Stimulated activated naive B cell treated with anti-CD40 and anti-IgM and Interleukin-4, amounts not matched to agents 10 μg/mL and 1 μg/mL and 100 μg/mL, for 72 hours (primary cell): ENCODE measurements around the gene OR1E1.
"Not testable (repeated sequence)": the region's sequence is repeated elsewhere in the genome, so short reads cannot be mapped to it uniquely, and the experiment has no call there.

Experiments used
- ATAC-seq, 2 donors: fragments of 150-1000 bp; cut with Tn5 transposase; replicated peaks; 2 replicates each; pipeline ENCODE4 v1.10.0; 2021; ENCODE audit warnings: moderate library complexity in 1 of 2
- DNase-seq: peaks from one replicate; pipeline ENCODE4 v3.0.0; 2021
- H3K27ac Mint-ChIP-seq: one replicate; pipeline ENCODE4 v1.8.0; 2022; ENCODE audit warnings: mild to moderate bottlenecking, mixed read lengths
- H3K27me3 Mint-ChIP-seq, 2 donors: one replicate each; pipeline ENCODE4 v1.8.0; 2022; ENCODE audit warnings: mixed read lengths in 2 of 2
- H3K36me3 Mint-ChIP-seq, 2 donors: one replicate each; pipeline ENCODE4 v1.8.0; 2022; ENCODE audit warnings: mixed read lengths in 2 of 2, mild to moderate bottlenecking in 1 of 2
- H3K4me1 Mint-ChIP-seq, 2 donors: one replicate each; pipeline ENCODE4 v1.8.0; 2022; ENCODE audit warnings: mixed read lengths in 2 of 2, mild to moderate bottlenecking in 1 of 2
- H3K4me3 Mint-ChIP-seq, 2 donors: one replicate each; pipeline ENCODE4 v1.8.0; 2022; ENCODE audit warnings: mild to moderate bottlenecking in 2 of 2, mixed read lengths in 2 of 2, moderate library complexity in 1 of 2
- H3K9me3 Mint-ChIP-seq, 2 donors: one replicate each; pipeline ENCODE4 v1.8.0; 2022; ENCODE audit warnings: mixed read lengths in 2 of 2, mild to moderate bottlenecking in 1 of 2

OR1E1 gene, protein sequence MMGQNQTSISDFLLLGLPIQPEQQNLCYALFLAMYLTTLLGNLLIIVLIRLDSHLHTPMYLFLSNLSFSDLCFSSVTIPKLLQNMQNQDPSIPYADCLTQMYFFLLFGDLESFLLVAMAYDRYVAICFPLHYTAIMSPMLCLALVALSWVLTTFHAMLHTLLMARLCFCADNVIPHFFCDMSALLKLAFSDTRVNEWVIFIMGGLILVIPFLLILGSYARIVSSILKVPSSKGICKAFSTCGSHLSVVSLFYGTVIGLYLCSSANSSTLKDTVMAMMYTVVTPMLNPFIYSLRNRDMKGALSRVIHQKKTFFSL

DNA sequence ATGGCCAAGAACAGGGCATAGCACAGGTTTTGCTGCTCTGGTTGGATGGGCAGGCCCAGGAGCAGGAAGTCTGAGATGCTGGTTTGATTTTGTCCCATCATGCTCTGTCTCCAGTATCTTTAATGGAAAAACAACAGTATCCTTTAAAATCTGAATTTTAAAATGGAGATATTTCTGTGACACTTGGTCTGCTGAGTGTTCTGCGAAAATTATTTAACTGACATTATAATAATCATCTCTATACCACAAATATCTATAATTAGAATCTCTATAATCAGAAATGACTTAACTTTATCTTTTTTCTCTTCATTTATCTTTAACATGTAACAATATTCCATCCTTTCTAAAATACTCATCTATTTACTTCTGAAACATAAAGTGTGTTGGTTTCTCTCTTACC, at the start of gene OR1E1:
Gene OR1E1, minus strand, starts transcription at position 101 of the 400 bp plus-strand sequence. Its CDS starts 0 bp downstream, at position 101.
- ATAC-seq (no peak), DNase-seq (no peak)
- H3K27me3 Mint-ChIP-seq = peaks cover 18 to 22% of the 10 kb centered on the region in 2 donors
- no peak within 1 kb of the TSS for H3K27ac Mint-ChIP-seq
- H3K9me3 Mint-ChIP-seq = no peaks in the 10 kb centered on the region
- H3K4me3 Mint-ChIP-seq = no peak within 1 kb of the TSS
- no peaks in the 10 kb centered on the region for H3K36me3 Mint-ChIP-seq
- no peaks in the 10 kb centered on the region for H3K4me1 Mint-ChIP-seq

DNA sequence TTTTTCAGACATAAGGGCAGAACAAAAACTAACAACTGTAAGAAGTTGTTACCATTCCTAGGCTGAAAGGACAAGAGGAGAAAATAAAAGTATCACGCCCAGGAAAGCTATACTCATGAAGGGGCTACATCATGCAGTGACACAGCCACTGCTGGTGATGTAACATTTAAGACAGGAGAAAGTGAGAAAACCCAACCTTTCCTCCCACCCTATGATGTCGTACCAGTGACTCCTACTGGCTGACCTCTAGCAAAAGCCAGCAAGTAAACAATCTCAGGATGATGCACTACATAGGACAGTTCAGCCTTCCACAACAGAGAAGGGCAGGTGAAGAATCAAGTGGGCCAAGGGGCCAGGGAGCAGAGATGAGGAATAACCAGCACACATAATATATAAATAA, 49.4 kb upstream of the OR1E1 start:
- H3K27ac Mint-ChIP-seq = no peak overlapping the region
- ATAC-seq = peak; percentile 34 to 48
- peaks cover 2 to 8% of the 10 kb centered on the region in 2 donors for H3K27me3 Mint-ChIP-seq
- H3K4me3 Mint-ChIP-seq = no peak overlapping the region
- H3K4me1 Mint-ChIP-seq = peaks cover 0 to 1% of the 10 kb centered on the region in 2 donors
- no peaks in the 10 kb centered on the region for H3K36me3 Mint-ChIP-seq
- H3K9me3 Mint-ChIP-seq = no peaks in the 10 kb centered on the region
- no peak for DNase-seq

DNA sequence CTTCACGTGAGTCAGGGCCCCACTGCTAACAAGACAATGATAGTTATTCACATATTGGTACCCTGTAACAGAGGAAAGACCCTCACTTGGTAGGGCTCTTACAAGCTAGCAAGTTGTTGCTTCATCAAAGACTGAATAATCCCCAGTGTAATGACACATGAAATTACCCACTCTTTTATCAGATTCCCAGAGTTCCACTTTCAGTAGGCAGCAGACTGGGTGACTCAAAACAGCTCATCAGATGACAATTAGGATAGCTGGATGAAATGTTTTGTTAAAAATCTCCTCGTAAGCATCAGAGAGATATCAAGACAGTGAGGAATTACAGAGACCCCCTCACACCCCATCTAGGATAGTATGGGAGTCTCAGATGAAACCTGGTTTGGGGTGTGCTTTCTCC, 42.2 kb upstream of the OR1E1 start:
- H3K27ac Mint-ChIP-seq = no peak overlapping the region
- H3K9me3 Mint-ChIP-seq = no peaks in the 10 kb centered on the region
- ATAC-seq (no peak), DNase-seq (no peak)
- H3K36me3 Mint-ChIP-seq = no peaks in the 10 kb centered on the region
- peaks cover 10 to 13% of the 10 kb centered on the region in 2 donors for H3K27me3 Mint-ChIP-seq
- no peak overlapping the region for H3K4me3 Mint-ChIP-seq
- H3K4me1 Mint-ChIP-seq = no peaks in the 10 kb centered on the region

DNA sequence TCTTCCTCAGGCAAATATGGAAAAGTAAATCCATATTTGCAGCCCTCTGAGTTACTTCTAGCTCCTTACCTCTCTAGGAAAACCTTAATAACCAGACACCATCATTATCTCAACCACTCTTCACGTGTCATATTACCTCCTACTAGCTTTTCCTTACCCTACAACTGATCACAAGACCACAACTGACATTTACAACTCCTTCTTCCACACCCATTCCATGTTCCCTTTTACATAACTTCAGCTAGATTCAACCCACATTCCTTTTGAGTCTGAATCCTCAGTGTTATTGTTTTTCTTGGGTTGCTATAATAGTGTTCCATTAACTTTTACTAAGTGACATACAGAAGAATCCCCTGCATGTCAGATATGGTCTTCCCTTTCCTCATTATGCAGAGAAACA, 40.2 kb upstream of the OR1E1 start:
- Mint-ChIP-seq H3K9me3 (peaks cover 0 to 1% of the 10 kb centered on the region in 2 donors), H3K4me1 (no peaks in the 10 kb centered on the region), H3K36me3 (no peaks in the 10 kb centered on the region), H3K27me3 (peaks cover 15 to 19% of the 10 kb centered on the region in 2 donors), H3K27ac (no peak overlapping the region), H3K4me3 (no peak overlapping the region)
- no peak for ATAC-seq
- DNase-seq = no peak

DNA sequence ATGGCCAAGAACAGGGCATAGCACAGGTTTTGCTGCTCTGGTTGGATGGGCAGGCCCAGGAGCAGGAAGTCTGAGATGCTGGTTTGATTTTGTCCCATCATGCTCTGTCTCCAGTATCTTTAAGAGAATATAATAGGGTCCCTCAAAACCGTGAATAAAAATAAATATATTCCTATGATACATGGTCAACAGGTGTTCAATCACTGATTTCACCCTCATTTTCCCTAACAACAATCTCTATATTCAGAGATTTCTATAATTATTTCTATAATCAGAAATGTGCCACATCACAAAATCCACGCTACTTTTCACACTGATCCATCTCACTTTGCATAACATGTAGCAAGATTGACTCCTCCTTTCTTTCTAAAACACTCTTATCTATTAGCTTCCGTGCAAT, 35.5 kb upstream of the OR1E1 start, which contains the start of gene OR1E2:
Gene OR1E2, minus strand, starts transcription at position 101 of the 400 bp plus-strand sequence. Its CDS starts 0 bp downstream, at position 101.
- ATAC-seq (no peak), DNase-seq (no peak)
- Mint-ChIP-seq H3K4me3 (no peak within 1 kb of the TSS), H3K9me3 (peaks cover 4 to 10% of the 10 kb centered on the region in 2 donors), H3K36me3 (no peaks in the 10 kb centered on the region), H3K27me3 (peaks cover 14 to 43% of the 10 kb centered on the region in 2 donors), H3K4me1 (peaks cover 0 to 4% of the 10 kb centered on the region in 2 donors), H3K27ac (no peak within 1 kb of the TSS)

DNA sequence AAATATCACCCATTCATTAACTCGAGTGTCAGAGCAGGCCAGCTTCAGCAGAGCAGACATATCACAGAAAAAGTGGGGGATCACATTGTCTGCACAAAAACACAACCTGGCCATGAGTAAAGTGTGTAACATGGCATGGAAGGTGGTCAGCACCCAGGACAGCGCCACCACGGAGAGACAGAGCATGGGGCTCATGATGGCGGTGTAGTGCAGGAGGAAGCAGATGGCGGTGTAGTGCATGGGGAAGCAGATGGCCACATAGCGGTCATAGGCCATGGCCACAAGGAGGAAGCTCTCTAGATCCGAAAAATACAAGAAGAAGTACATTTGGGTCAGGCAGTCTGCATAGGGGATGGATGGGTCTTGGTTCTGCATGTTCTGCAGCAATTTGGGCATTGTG, 35.0 kb upstream of the OR1E1 start:
- not testable (repeated sequence) for H3K27ac Mint-ChIP-seq, H3K4me1 Mint-ChIP-seq, H3K36me3 Mint-ChIP-seq, DNase-seq, H3K4me3 Mint-ChIP-seq
- Mint-ChIP-seq H3K27me3 (peaks cover 14 to 44% of the 10 kb centered on the region in 2 donors), H3K9me3 (peaks cover 4 to 10% of the 10 kb centered on the region in 2 donors)
- ATAC-seq = peak; percentile 61 to 71

DNA sequence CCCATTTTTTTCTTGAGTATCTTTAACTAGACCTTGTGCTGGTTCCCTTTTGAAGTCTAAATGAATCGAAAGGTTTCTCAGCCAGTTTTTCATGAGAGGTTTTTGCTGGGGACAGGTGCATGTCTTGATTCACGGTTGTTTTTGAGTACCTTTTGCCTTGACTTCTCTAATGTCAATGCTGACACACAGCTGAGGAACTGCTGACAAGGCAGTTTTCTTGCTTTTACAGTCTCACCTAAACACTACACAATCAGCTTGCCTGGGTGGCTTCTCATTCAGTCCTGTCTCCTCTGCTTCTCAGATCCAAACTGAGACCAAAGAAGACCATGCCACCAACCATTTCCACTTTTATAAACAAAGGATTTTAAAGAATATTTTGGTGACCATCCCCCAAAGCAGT, 20.0 kb upstream of the OR1E1 start:
- peaks cover 25 to 30% of the 10 kb centered on the region in 2 donors for H3K27me3 Mint-ChIP-seq
- peaks cover 2 to 4% of the 10 kb centered on the region in 2 donors for H3K9me3 Mint-ChIP-seq
- no peaks in the 10 kb centered on the region for H3K4me1 Mint-ChIP-seq
- H3K36me3 Mint-ChIP-seq = no peaks in the 10 kb centered on the region
- H3K4me3 Mint-ChIP-seq = no peak overlapping the region
- DNase-seq = no peak
- no peak overlapping the region for H3K27ac Mint-ChIP-seq
- no peak for ATAC-seq

DNA sequence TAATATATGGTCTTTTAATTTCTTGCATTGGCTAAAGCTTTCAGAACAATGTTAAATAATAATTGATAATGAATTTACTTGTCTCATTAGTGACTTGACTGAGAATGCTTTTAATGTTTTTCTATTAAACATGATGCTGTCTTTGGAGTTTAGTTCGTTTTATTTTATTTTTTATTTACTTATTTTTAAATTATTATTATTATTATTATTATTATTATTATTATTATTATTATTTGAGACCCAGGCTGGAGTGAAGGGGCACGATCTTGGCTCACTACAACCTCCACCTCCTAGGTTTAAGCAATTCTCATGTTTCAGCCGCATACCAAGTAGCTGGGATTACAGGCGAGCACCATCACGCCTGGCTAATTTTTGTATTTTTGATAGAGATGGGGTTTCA, 17.4 kb upstream of the OR1E1 start:
- Mint-ChIP-seq H3K27ac (no peak overlapping the region), H3K4me1 (peaks cover 2 to 5% of the 10 kb centered on the region in 2 donors), H3K9me3 (peaks cover 2 to 4% of the 10 kb centered on the region in 2 donors), H3K27me3 (peaks cover 32 to 41% of the 10 kb centered on the region in 2 donors), H3K4me3 (no peak overlapping the region), H3K36me3 (no peaks in the 10 kb centered on the region)
- no peak for DNase-seq
- no peak for ATAC-seq

DNA sequence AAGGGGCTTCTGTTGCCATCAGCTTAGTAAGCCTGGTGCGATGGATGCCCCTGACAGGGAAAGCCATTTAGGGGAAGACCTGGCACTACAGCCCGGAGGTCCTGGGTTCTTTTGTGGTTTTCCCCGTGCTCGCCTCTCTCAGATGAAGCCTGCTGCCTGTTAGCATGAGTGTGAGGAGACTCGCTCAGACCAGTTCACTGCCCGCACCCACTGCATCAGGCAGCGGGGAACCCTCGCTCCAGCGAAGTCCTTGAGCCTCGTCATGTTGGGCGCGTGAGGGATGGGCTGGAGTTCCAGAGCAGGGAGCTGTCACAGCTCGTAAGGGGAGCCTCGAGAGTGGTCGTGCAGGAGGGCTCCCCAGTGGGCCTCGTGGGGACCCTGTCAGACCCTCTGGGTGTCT, 14.0 kb upstream of the OR1E1 start:
- H3K36me3 Mint-ChIP-seq, DNase-seq, H3K27ac Mint-ChIP-seq, ATAC-seq, H3K4me3 Mint-ChIP-seq, H3K4me1 Mint-ChIP-seq, H3K9me3 Mint-ChIP-seq: not testable (repeated sequence)
- peaks cover 44 to 56% of the 10 kb centered on the region in 2 donors for H3K27me3 Mint-ChIP-seq

DNA sequence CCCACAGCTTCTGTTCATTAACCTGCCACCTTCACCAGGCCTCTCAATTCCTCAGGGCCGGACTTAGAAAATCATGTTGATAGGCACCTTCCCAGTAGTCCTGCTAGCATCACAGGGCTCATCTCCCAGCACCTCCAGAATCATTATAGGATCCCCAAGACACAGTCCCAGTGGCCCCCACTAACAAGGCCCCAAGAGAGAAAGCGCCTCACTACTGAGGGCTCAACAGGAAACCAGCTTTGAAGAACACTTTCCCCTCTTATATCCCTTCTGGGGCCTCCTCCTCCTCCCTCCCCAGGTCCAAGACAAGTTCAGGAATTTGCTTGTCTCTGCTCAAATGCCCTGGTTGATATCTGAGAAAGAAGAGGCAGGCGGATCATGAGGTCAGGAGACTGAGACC, 12.9 kb upstream of the OR1E1 start, which contains the start of gene OR3A3:
Gene OR3A3, plus strand, starts transcription at position 301 of the 400 bp plus-strand sequence.
- ATAC-seq (no peak), DNase-seq (no peak)
- no peak within 1 kb of the TSS for H3K27ac Mint-ChIP-seq
- no peak within 1 kb of the TSS for H3K4me3 Mint-ChIP-seq
- H3K36me3 Mint-ChIP-seq = peaks cover 0 to 2% of the 10 kb centered on the region in 2 donors
- H3K27me3 Mint-ChIP-seq = peaks cover 45 to 60% of the 10 kb centered on the region in 2 donors
- peaks cover 14 to 15% of the 10 kb centered on the region in 2 donors for H3K9me3 Mint-ChIP-seq
- H3K4me1 Mint-ChIP-seq = peaks cover 2 to 5% of the 10 kb centered on the region in 2 donors

DNA sequence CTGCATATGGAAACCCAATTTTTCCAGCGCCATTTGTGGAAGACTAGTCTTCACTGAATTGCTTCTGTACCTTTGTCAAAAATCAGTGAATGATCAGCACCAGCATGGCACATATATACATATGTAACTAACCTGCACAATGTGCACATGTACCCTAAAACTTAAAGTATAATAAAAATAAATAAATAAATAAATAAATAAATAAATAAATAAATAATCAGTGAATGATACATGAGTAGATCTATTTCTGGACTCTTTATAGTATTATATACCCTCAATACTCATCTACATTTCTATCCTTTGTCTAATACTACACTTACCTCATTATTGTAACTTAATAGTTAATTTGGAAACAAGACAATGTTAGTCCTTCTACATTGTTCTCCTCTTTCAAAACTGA, 5.6 kb upstream of the OR1E1 start:
- not testable (repeated sequence) for H3K4me3 Mint-ChIP-seq, DNase-seq, H3K36me3 Mint-ChIP-seq, ATAC-seq, H3K4me1 Mint-ChIP-seq, H3K27ac Mint-ChIP-seq
- Mint-ChIP-seq H3K27me3 (peaks cover 24 to 26% of the 10 kb centered on the region in 2 donors), H3K9me3 (peaks cover 16% of the 10 kb centered on the region in 2 donors)

DNA sequence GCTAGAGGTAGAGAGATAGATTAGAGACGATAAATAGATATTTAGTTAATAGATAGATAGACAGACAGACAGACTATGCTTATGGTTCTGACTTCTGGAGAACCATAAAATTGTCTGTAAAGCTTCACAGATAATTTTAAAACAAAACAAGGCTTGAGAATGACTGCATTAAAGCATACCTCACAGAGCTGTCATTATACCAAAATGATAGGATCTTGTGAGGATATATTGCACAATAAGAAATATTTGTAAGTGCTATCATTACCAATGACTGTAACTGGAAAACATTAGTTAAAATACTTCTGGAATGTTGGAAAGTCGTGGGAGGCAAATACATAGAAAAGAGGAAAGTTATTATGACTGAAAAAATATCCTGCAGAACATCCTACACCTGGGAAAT, 3.6 kb upstream of the OR1E1 start:
- no peaks in the 10 kb centered on the region for H3K4me1 Mint-ChIP-seq
- H3K9me3 Mint-ChIP-seq = peaks cover 8 to 9% of the 10 kb centered on the region in 2 donors
- ATAC-seq (no peak), DNase-seq (no peak)
- no peak overlapping the region for H3K27ac Mint-ChIP-seq
- no peaks in the 10 kb centered on the region for H3K36me3 Mint-ChIP-seq
- no peak overlapping the region for H3K4me3 Mint-ChIP-seq
- peaks cover 9 to 14% of the 10 kb centered on the region in 2 donors for H3K27me3 Mint-ChIP-seq

DNA sequence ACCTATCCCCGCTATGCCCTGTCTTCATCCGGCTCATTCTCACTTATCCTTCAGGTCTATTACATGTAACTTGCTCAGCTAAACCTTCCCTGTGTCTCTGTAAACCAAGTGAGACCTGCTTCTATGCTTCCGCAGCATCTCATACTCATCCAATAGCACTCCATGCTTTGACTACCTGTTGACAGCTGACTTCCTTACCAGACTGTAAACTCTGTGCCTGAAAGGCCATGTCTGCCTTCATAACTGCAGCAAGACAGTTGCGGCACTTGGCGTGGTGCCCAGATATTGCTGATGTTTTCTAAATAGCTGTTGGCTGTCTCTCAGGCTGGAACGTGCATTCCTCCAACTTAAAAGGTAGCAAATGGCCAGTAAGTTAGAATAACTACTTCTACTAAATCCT, 1.8 kb upstream of the OR1E1 start:
- no peak overlapping the region for H3K4me3 Mint-ChIP-seq
- no peak overlapping the region for H3K27ac Mint-ChIP-seq
- no peak for ATAC-seq

DNA sequence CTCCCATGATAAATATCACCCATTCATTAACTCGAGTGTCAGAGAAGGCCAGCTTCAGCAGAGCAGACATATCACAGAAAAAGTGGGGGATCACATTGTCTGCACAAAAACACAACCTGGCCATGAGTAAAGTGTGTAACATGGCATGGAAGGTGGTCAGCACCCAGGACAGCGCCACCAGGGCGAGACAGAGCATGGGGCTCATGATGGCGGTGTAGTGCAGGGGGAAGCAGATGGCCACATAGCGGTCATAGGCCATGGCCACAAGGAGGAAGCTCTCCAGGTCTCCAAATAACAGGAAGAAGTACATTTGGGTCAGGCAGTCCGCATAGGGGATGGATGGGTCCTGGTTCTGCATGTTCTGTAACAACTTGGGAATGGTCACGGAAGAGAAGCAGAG, 409 bp downstream of the OR1E1 start:
- H3K27me3 Mint-ChIP-seq = peaks cover 18 to 22% of the 10 kb centered on the region in 2 donors
- not testable (repeated sequence) for H3K9me3 Mint-ChIP-seq, H3K27ac Mint-ChIP-seq, ATAC-seq, H3K4me3 Mint-ChIP-seq, H3K4me1 Mint-ChIP-seq, DNase-seq, H3K36me3 Mint-ChIP-seq

More for the DNA sequence above, 1.8 kb upstream of the OR1E1 start:
- H3K36me3 Mint-ChIP-seq = no peaks in the 10 kb centered on the region
- no peaks in the 10 kb centered on the region for H3K4me1 Mint-ChIP-seq
- H3K27me3 Mint-ChIP-seq = peaks cover 14 to 15% of the 10 kb centered on the region in 2 donors
- H3K9me3 Mint-ChIP-seq = peaks cover 0 to 1% of the 10 kb centered on the region in 2 donors
- DNase-seq = no peak

DNA sequence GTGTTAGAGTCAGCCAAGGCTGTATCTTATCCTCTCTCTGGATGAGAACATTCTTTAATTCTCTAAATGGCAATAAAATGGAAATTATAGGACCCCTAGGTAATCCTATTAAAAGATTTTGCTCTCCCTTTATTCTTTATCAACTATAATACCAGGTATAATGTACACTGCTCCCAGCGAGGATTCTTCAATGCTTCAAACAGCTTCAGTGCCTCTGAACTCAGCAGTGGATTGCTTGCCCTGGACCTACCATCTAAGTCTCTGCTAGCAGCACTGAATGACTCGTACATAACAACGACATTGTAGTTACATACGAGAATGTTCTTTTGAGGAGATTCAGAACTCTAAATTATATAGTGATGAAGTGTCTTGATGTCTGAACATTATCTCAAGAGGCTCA, 8.4 kb downstream of the OR1E1 start:
- Mint-ChIP-seq H3K4me1 (peaks cover 2 to 11% of the 10 kb centered on the region in 2 donors), H3K9me3 (peaks cover 0 to 9% of the 10 kb centered on the region in 2 donors), H3K36me3 (no peaks in the 10 kb centered on the region), H3K27ac (no peak overlapping the region), H3K27me3 (peaks cover 37 to 55% of the 10 kb centered on the region in 2 donors), H3K4me3 (no peak overlapping the region)
- ATAC-seq (no peak), DNase-seq (no peak)
